ENCODE results near the gene TMEM178A.

DNA sequence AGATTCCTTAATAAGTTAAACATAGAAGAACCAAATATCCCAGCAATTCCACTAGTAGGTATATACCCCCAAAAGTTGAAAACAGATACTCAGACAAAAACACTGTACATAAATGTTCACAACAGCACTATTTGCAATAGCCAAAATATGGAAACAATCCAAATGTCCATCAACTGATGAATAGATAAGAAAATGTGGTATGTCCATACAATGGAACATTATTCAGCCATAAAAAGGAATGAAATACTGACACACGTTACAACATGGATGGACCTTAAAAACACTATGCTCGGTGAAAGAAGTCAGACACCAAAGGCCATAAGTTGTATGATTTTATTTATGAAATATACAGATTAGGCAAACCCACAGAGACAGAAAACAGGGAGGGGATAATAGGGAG, 12.5 kb downstream of the TMEM178A start:
- TF ChIP-seq, protein P1, sequence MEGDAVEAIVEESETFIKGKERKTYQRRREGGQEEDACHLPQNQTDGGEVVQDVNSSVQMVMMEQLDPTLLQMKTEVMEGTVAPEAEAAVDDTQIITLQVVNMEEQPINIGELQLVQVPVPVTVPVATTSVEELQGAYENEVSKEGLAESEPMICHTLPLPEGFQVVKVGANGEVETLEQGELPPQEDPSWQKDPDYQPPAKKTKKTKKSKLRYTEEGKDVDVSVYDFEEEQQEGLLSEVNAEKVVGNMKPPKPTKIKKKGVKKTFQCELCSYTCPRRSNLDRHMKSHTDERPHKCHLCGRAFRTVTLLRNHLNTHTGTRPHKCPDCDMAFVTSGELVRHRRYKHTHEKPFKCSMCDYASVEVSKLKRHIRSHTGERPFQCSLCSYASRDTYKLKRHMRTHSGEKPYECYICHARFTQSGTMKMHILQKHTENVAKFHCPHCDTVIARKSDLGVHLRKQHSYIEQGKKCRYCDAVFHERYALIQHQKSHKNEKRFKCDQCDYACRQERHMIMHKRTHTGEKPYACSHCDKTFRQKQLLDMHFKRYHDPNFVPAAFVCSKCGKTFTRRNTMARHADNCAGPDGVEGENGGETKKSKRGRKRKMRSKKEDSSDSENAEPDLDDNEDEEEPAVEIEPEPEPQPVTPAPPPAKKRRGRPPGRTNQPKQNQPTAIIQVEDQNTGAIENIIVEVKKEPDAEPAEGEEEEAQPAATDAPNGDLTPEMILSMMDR (IDR thresholded peaks at IDR 0.05; ENCODE audit: low read depth, low read length, poor library complexity, severe bottlenecking): no peak
- no peak for TF ChIP-seq EZH2phosphoT487 (IDR thresholded peaks at IDR 0.05; ENCODE audit: borderline replicate concordance, low read length)
